ENCODE results near the gene NOX4. TPM values are rescaled to one million over a fixed set of nuclear protein-coding genes. Genes with fewer than 3 reads are reported as not detected.

Gene NOX4
- total and polyA plus RNA-seq, 2 experiments from 2014 or later = 0.74 to 1.1 TPM

- TF ChIP-seq CTCF (IDR thresholded peaks at IDR 0.05; ENCODE audit: low read depth, low read length) = no peak
- no peak overlapping the region for H3K27ac ChIP-seq
- H3K9me3 ChIP-seq (ENCODE audit: low read depth) = no peaks in the 10 kb centered on the region
- no peak for DNase-seq (ENCODE audit: low read depth in 1 of 2, low spot score in 1 of 2)
- no peaks in the 10 kb centered on the region for H3K4me1 ChIP-seq (ENCODE audit: low read depth)
- no peak overlapping the region for H3K4me3 ChIP-seq
- H3K27me3 ChIP-seq = no peaks in the 10 kb centered on the region
- H3K36me3 ChIP-seq = no peaks in the 10 kb centered on the region
These were observed 43.3 kb downstream of the NOX4 start for GRCh38 chr11:89447845-89448244.

- Histone ChIP-seq H3K27me3 (no peaks in the 10 kb centered on the region), H3K4me1 (ENCODE audit: low read depth) (no peaks in the 10 kb centered on the region), H3K27ac (no peak overlapping the region), H3K36me3 (no peaks in the 10 kb centered on the region), H3K4me3 (no peak overlapping the region), H3K9me3 (ENCODE audit: low read depth) (no peaks in the 10 kb centered on the region)
- DNase-seq (ENCODE audit: low read depth in 1 of 2, low spot score in 1 of 2) = no peak
- TF ChIP-seq CTCF (IDR thresholded peaks at IDR 0.05; ENCODE audit: low read depth, low read length) = no peak
These were observed 47.5 kb downstream of the NOX4 start for GRCh38 chr11:89443361-89444322.

- no peak for TF ChIP-seq CTCF (IDR thresholded peaks at IDR 0.05; ENCODE audit: low read depth, low read length)
- no peaks in the 10 kb centered on the region for H3K27me3 ChIP-seq
- H3K27ac ChIP-seq = no peak overlapping the region
- no peak overlapping the region for H3K4me3 ChIP-seq
- no peak for DNase-seq (ENCODE audit: low read depth in 1 of 2, low spot score in 1 of 2)
- H3K4me1 ChIP-seq (ENCODE audit: low read depth) = no peaks in the 10 kb centered on the region
- H3K9me3 ChIP-seq (ENCODE audit: low read depth) = no peaks in the 10 kb centered on the region
- H3K36me3 ChIP-seq = no peaks in the 10 kb centered on the region
These were observed 48.4 kb downstream of the NOX4 start for GRCh38 chr11:89442801-89443200.

GRCh38 chr11:89441606-89442005, 49.6 kb downstream of the NOX4 start:
- Histone ChIP-seq H3K27me3 (no peaks in the 10 kb centered on the region), H3K36me3 (no peaks in the 10 kb centered on the region), H3K4me3 (no peak overlapping the region), H3K9me3 (ENCODE audit: low read depth) (no peaks in the 10 kb centered on the region), H3K4me1 (ENCODE audit: low read depth) (no peaks in the 10 kb centered on the region), H3K27ac (no peak overlapping the region)
- no peak for TF ChIP-seq CTCF (IDR thresholded peaks at IDR 0.05; ENCODE audit: low read depth, low read length)
- DNase-seq (ENCODE audit: low read depth in 1 of 2, low spot score in 1 of 2) = no peak

- H3K4me3 ChIP-seq = no peak overlapping the region
- no peak overlapping the region for H3K27ac ChIP-seq
- TF ChIP-seq CTCF (IDR thresholded peaks at IDR 0.05; ENCODE audit: low read depth, low read length) = peak; percentile 10
- H3K36me3 ChIP-seq = no peaks in the 10 kb centered on the region
- H3K9me3 ChIP-seq (ENCODE audit: low read depth) = no peaks in the 10 kb centered on the region
- peak in 1 of 2 donors; percentile 4 for DNase-seq (ENCODE audit: low read depth in 1 of 2, low spot score in 1 of 2)
- no peaks in the 10 kb centered on the region for H3K27me3 ChIP-seq
- peaks cover 8% of the 10 kb centered on the region for H3K4me1 ChIP-seq (ENCODE audit: low read depth)
These were observed 53.9 kb downstream of the NOX4 start for GRCh38 chr11:89437317-89437716.

Measured in cardiac muscle cell (in vitro differentiated cells and primary cell).